Gastroesophageal sphincter (tissue), 4 donors: ENCODE results near the gene STARD3. TPM values are rescaled to one million over a fixed set of nuclear protein-coding genes. Genes with fewer than 3 reads are reported as not detected.

Experiments
- ATAC-seq: fragments of 150-250 bp; one replicate; pipeline ENCODE4 v1.9.1; 2016; ENCODE audit warnings: mild to moderate bottlenecking, moderate library complexity
- H3K27ac ChIP-seq, 4 donors: fragments of 200-600 bp; sonication (generic) in 3 of 4; 1 replicate in 3 of 4; 2 replicates in 1 of 4; pipeline ENCODE4 v1.5.1; 2016 to 2019
- H3K27me3 ChIP-seq: fragments of 200-600 bp; sonication (generic); one replicate; pipeline ENCODE4 v1.5.1; 2019
- H3K36me3 ChIP-seq, 2 donors: fragments of 200-600 bp; sonication (generic); one replicate each; pipeline ENCODE4 v1.5.1; 2019; ENCODE audit warnings: control low read depth in 1 of 2
- H3K4me1 ChIP-seq, 3 donors: fragments of 200-600 bp; sonication (generic); 1 replicate in 2 of 3; 2 replicates in 1 of 3; pipeline ENCODE4 v1.5.1; 2016 to 2019; ENCODE audit warnings: control low read depth in 2 of 3
- H3K4me3 ChIP-seq, 2 donors: fragments of 200-600 bp; sonication (generic); one replicate each; pipeline ENCODE4 v1.5.1; 2019; ENCODE audit warnings: mild to moderate bottlenecking in 1 of 2, moderate library complexity in 1 of 2
- H3K9me3 ChIP-seq, 3 donors: fragments of 200-600 bp; sonication (generic); one replicate each; pipeline ENCODE4 v1.5.1; 2017 to 2019; ENCODE audit warnings: control low read depth in 2 of 3
- EP300 ChIP-seq: sonication (generic); formaldehyde crosslinking; IDR thresholded peaks from one replicate; pipeline ENCODE4 v1.6.1; 2017; ENCODE audit warnings: antibody characterized with exemption, mild to moderate bottlenecking
- POLR2A ChIP-seq, 2 donors: fragments of 450-650 bp; IDR thresholded peaks; one replicate each; pipeline ENCODE4 v1.6.1; 2017; ENCODE audit warnings: antibody characterized with exemption in 2 of 2, mild to moderate bottlenecking in 2 of 2, moderate library complexity in 1 of 2
- POLR2AphosphoS5 ChIP-seq: sonication (generic); formaldehyde crosslinking; IDR thresholded peaks from one replicate; pipeline ENCODE4 v1.6.1; 2017; ENCODE audit warnings: antibody characterized with exemption
- WGBS, 2 donors: methylation state at CpG; one replicate each; pipeline ENCODE4 v1.1.5; 2018; ENCODE audit warnings: low coverage in 1 of 2; 5-methylcytosine and 5-hydroxymethylcytosine counted together
- total RNA-seq, 4 donors: library from RNA; depleted of rRNA; stranded (reverse); fragments of >200 nt; gene quantifications; one replicate each; pipeline ENCODE4 v1.1.0, GENCODE V29; 2016
- TF ChIP-seq, protein P1 (sequence below), 4 experiments: fragments of 200-600 bp in 2 of 4; fragments of 450-650 bp in 2 of 4; sonication (generic) in 1 of 4; IDR thresholded peaks; one replicate each; pipeline ENCODE4 v1.5.1; 2017 to 2019; ENCODE audit warnings: antibody characterized with exemption in 4 of 4, mild to moderate bottlenecking in 2 of 4, moderate library complexity in 2 of 4

Gene STARD3
- total RNA-seq, 4 donors from 2014 or later = 24.5 to 41.4 (median 27.5) TPM

DNA sequence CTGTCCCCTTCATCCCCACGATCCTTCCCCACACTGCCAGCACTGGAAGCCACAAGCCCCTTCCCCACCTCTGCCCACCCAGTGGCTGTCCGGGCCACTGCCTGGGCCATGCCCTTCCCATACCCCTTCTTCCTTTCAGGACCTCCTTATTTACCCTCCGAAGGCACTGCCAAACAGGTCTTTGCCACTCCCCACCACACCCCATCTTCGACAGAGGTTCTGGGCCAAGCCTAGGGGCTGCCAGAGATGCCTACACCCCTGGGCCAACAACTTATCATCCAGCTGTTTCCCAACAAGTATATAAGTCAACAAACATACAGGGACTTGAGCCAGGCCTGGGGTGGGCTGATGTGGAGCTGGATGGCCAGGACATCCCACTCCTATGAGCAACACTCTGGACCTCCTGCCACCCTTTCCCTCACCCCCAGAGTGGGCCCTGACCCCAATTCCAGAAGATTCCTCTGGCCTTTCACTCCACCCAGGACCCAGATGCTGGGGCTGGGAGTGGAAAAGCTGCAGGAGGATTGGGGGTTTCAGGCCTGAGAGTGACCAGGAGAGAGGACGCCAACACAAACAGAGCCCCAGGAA lies 11.7 kb upstream of the STARD3 start:
- Histone ChIP-seq H3K4me3 (no peak overlapping the region), H3K27ac (no peak overlapping the region), H3K9me3 (no peaks in the 10 kb centered on the region), H3K27me3 (peaks cover 75% of the 10 kb centered on the region), H3K36me3 (no peaks in the 10 kb centered on the region), H3K4me1 (peaks cover 0 to 36% (median 9%) of the 10 kb centered on the region in 3 donors)
- 31 to 63% methylated on average over 2 to 3 of the region's 5 CpGs for WGBS, 2 donors
- TF ChIP-seq, protein P1, sequence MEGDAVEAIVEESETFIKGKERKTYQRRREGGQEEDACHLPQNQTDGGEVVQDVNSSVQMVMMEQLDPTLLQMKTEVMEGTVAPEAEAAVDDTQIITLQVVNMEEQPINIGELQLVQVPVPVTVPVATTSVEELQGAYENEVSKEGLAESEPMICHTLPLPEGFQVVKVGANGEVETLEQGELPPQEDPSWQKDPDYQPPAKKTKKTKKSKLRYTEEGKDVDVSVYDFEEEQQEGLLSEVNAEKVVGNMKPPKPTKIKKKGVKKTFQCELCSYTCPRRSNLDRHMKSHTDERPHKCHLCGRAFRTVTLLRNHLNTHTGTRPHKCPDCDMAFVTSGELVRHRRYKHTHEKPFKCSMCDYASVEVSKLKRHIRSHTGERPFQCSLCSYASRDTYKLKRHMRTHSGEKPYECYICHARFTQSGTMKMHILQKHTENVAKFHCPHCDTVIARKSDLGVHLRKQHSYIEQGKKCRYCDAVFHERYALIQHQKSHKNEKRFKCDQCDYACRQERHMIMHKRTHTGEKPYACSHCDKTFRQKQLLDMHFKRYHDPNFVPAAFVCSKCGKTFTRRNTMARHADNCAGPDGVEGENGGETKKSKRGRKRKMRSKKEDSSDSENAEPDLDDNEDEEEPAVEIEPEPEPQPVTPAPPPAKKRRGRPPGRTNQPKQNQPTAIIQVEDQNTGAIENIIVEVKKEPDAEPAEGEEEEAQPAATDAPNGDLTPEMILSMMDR (IDR thresholded peaks at IDR 0.05) = no peak
- TF ChIP-seq POLR2A (IDR thresholded peaks at IDR 0.05) (no peak), EP300 (no peak), POLR2AphosphoS5 (no peak)
- ATAC-seq = no peak

DNA sequence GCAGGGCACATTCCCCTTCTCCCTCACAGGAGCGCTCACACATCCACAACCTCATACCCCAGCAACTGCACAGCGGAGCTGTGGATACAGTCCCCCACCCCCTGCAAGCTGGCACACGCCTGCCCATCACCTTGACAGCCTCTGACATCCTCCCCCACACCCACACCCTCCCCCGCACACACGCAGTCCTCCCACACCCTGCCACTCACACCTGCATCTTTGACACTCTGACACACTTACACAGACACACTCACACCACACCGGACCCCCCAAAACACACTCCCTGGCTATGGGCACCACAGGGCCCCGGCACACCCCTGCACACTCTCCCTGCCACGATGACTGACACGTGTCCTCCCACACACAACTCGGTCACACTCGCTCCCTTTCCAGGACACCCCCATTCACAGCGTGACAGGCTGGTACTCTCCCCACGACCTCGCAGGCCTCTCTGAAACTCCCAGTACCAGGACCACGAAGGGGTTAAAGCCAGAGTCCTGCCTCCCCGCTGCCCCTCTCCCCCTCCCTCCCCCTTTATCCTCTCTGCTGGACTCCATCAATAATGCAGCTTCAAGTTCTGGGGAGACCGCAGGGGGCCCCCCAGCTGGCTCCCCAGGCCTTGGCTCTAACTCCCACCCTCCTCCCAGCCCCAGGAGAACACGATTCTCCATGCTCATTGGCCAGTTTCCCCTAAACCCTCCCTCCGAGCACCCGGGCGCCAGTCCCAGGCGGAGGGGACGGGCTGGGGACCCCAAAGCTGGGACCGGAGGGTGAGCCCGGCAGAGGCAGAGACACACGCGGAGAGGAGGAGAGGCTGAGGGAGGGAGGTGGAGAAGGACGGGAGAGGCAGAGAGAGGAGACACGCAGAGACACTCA lies 10.5 kb upstream of the STARD3 start, which contains the start of gene PPP1R1B:
TSS of gene PPP1R1B (plus strand) at position 782 of the 876 bp plus-strand sequence. CDS start 441 bp downstream, outside the sequence.
- Histone ChIP-seq H3K27me3 (peaks cover 82% of the 10 kb centered on the region), H3K4me3 (peak within 1 kb of the TSS in 1 of 2 donors; percentile 46), H3K4me1 (peaks cover 0 to 36% (median 9%) of the 10 kb centered on the region in 3 donors), H3K27ac (peak within 1 kb of the TSS in 2 of 4 donors; percentile 31 to 55), H3K9me3 (no peaks in the 10 kb centered on the region), H3K36me3 (no peaks in the 10 kb centered on the region)
- no peak for ATAC-seq
- WGBS, 2 donors = 12 to 36% methylated on average over 8 to 9 of the region's 29 CpGs
- TF ChIP-seq POLR2AphosphoS5 = no peak
- TF ChIP-seq POLR2A (IDR thresholded peaks at IDR 0.05) = no peak
- no peak for TF ChIP-seq EP300
- TF ChIP-seq, protein P1 (IDR thresholded peaks at IDR 0.05) = no peak

DNA sequence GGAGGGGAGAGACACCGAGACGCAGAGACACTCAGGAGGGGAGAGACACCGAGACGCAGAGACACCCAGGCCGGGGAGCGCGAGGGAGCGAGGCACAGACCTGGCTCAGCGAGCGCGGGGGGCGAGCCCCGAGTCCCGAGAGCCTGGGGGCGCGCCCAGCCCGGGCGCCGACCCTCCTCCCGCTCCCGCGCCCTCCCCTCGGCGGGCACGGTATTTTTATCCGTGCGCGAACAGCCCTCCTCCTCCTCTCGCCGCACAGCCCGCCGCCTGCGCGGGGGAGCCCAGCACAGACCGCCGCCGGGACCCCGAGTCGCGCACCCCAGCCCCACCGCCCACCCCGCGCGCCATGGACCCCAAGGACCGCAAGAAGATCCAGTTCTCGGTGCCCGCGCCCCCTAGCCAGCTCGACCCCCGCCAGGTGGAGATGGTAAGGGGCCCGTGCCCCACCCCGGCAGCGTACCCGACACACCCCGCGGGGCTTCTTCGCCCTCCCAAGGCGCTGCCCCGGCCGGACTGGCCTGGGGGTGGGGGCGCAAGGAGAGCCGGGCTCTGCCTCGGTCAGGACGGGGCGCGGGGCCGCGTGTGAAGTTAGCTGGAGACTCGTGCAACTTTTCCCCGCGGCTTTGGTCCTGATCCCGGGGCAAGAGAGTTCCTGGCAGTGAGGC lies 9.8 kb upstream of the STARD3 start:
- H3K27me3 ChIP-seq = peaks cover 86% of the 10 kb centered on the region
- H3K4me1 ChIP-seq = peaks cover 0 to 30% (median 9%) of the 10 kb centered on the region in 3 donors
- H3K4me3 ChIP-seq = peak overlapping the region in 1 of 2 donors; percentile 46
- peak; percentile 6 for ATAC-seq
- H3K27ac ChIP-seq = peak overlapping the region in 2 of 4 donors; percentile 31 to 55
- H3K9me3 ChIP-seq = no peaks in the 10 kb centered on the region
- H3K36me3 ChIP-seq = no peaks in the 10 kb centered on the region
- no peak for TF ChIP-seq POLR2AphosphoS5
- TF ChIP-seq EP300 = no peak
- TF ChIP-seq POLR2A (IDR thresholded peaks at IDR 0.05) = no peak
- TF ChIP-seq, protein P1 (IDR thresholded peaks at IDR 0.05) = no peak
- 0% methylated on average over 4 of the region's 72 CpGs; no CpG with 5 or more reads in 1 of the 2 donors for WGBS, 2 donors

DNA sequence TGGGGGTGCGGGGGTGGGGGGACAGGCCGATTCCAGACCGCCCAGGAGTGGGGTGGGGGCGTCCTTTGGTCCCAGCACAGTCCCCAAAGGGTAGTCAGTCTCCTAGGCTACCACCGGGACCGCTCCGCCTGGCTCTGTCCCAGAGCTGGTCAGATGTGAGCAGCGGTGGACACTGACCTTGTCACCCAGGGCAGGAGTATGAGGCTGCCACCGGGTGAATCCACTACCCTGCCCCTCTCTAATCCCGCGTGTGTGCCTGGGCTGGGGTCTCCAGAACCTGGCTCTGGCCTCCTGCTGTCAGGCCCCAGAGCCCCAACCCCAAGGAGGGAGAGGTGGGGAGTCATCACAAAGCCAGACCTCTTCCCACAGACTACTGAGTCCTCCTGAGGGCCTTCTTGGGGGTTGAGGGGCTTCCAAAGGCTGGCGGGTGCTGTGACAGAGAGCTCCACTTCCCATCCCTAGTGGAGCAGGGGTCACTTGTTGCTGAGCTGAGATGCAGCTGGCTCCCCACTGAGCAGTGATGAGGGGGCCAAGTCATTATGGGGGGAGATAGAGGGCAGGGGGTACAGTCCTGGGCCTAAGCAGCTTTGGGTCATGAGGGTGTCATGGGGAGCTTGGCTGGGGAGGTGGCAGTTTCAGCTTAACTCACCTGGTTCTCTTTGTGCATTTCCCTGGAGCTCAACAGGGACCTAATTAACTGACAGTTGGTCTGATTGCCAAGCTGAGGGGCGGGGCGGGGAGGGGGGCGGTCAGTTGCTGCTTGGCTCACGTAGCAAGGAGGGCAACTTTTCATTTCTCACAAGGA lies 9.0 kb upstream of the STARD3 start:
- H3K27me3 ChIP-seq = peaks cover 93% of the 10 kb centered on the region
- peaks cover 0 to 27% (median 9%) of the 10 kb centered on the region in 3 donors for H3K4me1 ChIP-seq
- peak; percentile 6 for ATAC-seq
- WGBS, 2 donors = 80 to 88% methylated on average over 1 to 4 of the region's 16 CpGs
- peak overlapping the region in 1 of 2 donors; percentile 46 for H3K4me3 ChIP-seq
- no peaks in the 10 kb centered on the region for H3K9me3 ChIP-seq
- no peaks in the 10 kb centered on the region for H3K36me3 ChIP-seq
- TF ChIP-seq, protein P1 (IDR thresholded peaks at IDR 0.05) = no peak
- no peak for TF ChIP-seq EP300
- no peak for TF ChIP-seq POLR2A (IDR thresholded peaks at IDR 0.05)
- peak overlapping the region in 2 of 4 donors; percentile 31 to 55 for H3K27ac ChIP-seq
